ENCODE measurements around the gene CCDC97.
"Not testable (repeated sequence)": the region's sequence is repeated elsewhere in the genome, so short reads cannot be mapped to it uniquely, and the experiment has no call there.

The CCDC97 gene

DNA sequence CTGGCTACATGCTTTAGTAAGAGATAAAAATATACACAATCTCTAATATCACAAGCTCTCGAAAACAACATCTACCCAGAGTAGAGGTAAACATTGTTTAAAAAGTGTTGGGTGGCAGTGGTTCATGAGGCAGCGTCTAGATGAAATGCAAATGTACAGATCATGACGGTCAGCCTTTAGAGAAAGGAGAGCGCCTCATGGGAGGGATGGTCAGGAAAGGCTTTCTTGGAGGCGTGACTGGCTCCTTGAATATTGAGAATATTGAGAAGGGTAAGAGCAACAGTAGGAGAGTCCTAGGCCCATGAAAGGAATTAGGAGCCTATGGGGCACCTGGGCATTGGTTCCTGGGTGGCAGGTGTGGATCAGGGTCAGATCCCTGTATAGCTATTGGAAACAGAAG, 35.2 kb upstream of the CCDC97 start:
- no peaks in the 10 kb centered on the region for H3K27me3 ChIP-seq (ENCODE audit: insufficient read depth, low read depth, severe bottlenecking)
- TF ChIP-seq CTCF (IDR thresholded peaks at IDR 0.05; ENCODE audit: low read depth, low read length), result no peak
- H3K4me3 ChIP-seq (ENCODE audit: low read depth, low read length), result no peak overlapping the region
- peak overlapping the region; percentile 7 for H3K27ac ChIP-seq
- no peak for DNase-seq
- H3K9me3 ChIP-seq (ENCODE audit: severe bottlenecking), result no peaks in the 10 kb centered on the region
- H3K36me3 ChIP-seq, result peaks cover 98% of the 10 kb centered on the region

DNA sequence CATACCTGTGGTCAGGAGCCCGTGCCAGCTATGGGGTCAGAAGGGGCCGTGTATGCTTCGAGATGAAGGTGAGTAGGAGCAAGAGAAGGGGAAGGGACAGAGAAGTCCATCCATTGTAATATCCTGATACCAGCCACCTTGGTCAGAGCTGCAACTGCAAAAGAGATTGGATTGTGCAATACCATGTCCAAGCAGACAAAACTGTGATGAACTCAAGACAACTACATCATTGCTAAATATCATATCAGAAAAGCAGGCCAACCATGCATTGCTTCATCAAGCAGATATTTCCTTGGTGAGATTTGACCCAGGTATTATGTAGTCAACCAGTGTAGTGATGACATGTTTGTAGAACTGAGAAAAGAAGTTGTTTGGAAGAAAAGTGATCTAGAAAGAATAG, 33.7 kb upstream of the CCDC97 start:
- Histone ChIP-seq H3K36me3 (peaks cover 98% of the 10 kb centered on the region), H3K27ac (peak overlapping the region; percentile 86), H3K27me3 (ENCODE audit: insufficient read depth, low read depth, severe bottlenecking) (no peaks in the 10 kb centered on the region), H3K4me3 (ENCODE audit: low read depth, low read length) (no peak overlapping the region), H3K9me3 (ENCODE audit: severe bottlenecking) (no peaks in the 10 kb centered on the region)
- TF ChIP-seq CTCF (IDR thresholded peaks at IDR 0.05; ENCODE audit: low read depth, low read length), result no peak
- DNase-seq, result no peak

- Histone ChIP-seq H3K27ac (peak overlapping the region; percentile 86; the same call in 1 of the 2 replicates), H3K27me3 (ENCODE audit: insufficient read depth, low read depth, severe bottlenecking) (no peaks in the 10 kb centered on the region), H3K4me3 (ENCODE audit: low read depth, low read length) (no peak overlapping the region), H3K36me3 (peaks cover 95% of the 10 kb centered on the region), H3K9me3 (ENCODE audit: severe bottlenecking) (no peaks in the 10 kb centered on the region)
- DNase-seq, result no peak
- TF ChIP-seq CTCF (IDR thresholded peaks at IDR 0.05; ENCODE audit: low read depth, low read length), result no peak
Observed at GRCh38 chr19:41278478-41278877, 31.5 kb upstream of the CCDC97 start.

DNA sequence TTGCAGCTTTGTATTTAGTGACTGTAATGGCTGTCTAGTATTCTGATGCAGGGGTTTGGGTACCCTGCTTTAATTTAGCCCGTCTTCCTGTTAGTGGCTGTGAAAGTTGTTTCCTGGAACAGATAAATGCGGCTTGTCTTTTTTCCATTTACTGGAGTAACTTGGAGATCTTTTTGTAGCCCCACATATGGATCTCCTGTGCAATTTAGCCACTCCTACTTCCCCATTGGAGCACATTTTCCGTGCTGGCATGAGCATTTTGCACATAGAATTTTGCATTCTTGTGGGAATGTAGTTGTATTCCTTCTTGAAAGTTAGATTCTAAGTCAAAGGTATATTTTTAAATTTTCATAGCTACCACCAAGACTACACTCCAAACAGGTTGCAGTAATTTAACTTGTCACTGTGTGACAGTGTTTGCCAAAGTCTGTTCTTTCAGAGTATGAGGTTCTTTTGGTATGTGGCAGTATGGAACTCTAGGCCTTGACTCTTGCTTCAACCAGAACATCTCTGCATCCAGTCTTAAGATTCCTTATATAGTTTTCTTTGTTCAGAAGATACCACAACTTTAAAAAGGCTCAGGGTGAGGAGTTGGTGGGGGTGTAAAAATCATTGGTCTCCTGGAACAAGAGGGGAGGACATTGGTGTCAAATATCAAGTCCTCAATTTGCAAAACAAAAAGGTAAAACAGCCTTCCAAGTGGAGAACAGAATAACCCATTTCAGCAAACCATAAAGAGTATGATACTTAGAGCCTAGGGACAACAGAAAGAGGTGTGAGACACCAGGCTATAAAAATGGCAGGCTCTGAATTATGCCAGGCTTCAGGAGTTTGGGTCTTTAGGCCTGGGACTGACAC, 21.1 kb upstream of the CCDC97 start:
- Histone ChIP-seq H3K36me3 (peaks cover 91% of the 10 kb centered on the region), H3K27me3 (ENCODE audit: insufficient read depth, low read depth, severe bottlenecking) (no peaks in the 10 kb centered on the region), H3K27ac (no peak overlapping the region), H3K9me3 (ENCODE audit: severe bottlenecking) (no peaks in the 10 kb centered on the region), H3K4me3 (ENCODE audit: low read depth, low read length) (no peak overlapping the region)
- no peak for TF ChIP-seq CTCF (IDR thresholded peaks at IDR 0.05; ENCODE audit: low read depth, low read length)
- DNase-seq, result no peak

- H3K27ac ChIP-seq; H3K27me3 ChIP-seq (ENCODE audit: insufficient read depth, low read depth, severe bottlenecking); H3K4me3 ChIP-seq (ENCODE audit: low read depth, low read length); H3K9me3 ChIP-seq (ENCODE audit: severe bottlenecking); DNase-seq: not testable (repeated sequence)
- H3K36me3 ChIP-seq, result peaks cover 92% of the 10 kb centered on the region
Observed at GRCh38 chr19:41289814-41290213, 20.2 kb upstream of the CCDC97 start.

DNA sequence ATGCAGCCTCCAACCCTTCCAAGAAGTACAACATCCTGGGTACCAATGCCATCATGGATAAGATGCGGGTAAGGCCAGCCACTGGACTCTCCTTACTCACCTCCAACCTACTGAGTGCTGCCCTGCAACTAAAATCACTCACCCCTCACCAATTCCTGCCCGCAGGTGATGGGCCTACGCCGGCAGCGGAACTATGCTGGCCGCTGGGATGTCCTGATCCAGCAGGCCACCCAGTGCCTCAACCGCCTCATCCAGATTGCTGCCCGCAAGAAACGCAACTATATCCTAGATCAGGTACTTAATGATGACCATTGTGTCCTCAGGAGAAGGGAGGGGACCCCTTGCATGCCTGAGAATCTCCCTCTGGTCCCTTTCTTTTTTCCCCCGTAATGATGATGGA, 15.6 kb upstream of the CCDC97 start:
- H3K27ac ChIP-seq, result no peak overlapping the region
- H3K36me3 ChIP-seq, result peaks cover 97% of the 10 kb centered on the region
- no peak for TF ChIP-seq CTCF (IDR thresholded peaks at IDR 0.05; ENCODE audit: low read depth, low read length)
- DNase-seq, result no peak
- H3K4me3 ChIP-seq (ENCODE audit: low read depth, low read length), result no peak overlapping the region
- H3K9me3 ChIP-seq (ENCODE audit: severe bottlenecking), result no peaks in the 10 kb centered on the region
- no peaks in the 10 kb centered on the region for H3K27me3 ChIP-seq (ENCODE audit: insufficient read depth, low read depth, severe bottlenecking)
